ENCODE results near the gene NOB1. TPM values are rescaled to one million over a fixed set of nuclear protein-coding genes. Genes with fewer than 3 reads are reported as not detected.
A peak's percentile ranks its signal among the peaks of the same experiment; 100 is the strongest.

NOB1 gene
- total and polyA plus RNA-seq, 9 of the 15 experiments (the other 6 are each of a cell fraction or from before 2014, with no cell fraction given): 42.4 to 148 (median 116) TPM

GRCh38 chr16:69727916-69728270, 26.8 kb downstream of the NOB1 start (continued):
- TF ChIP-seq FOSL1 (tag; conservative IDR thresholded peaks at IDR 0.05) (0 out of 2 replicates have a peak, but pooled peaks have one; percentile 11), PCBP2 (IDR thresholded peaks at IDR 0.05; ENCODE audit: low read depth, low read length, poor library complexity, severe bottlenecking) (no peak), XRCC5 (IDR thresholded peaks at IDR 0.05; ENCODE audit: low read depth, low read length) (no peak), NFIC (IDR thresholded peaks at IDR 0.05) (peak; percentile 63), PRMT5 (CRISPR knock-in tag; IDR thresholded peaks at IDR 0.05) (no peak), L3MBTL2 (IDR thresholded peaks at IDR 0.05) (peak; percentile 30; the same call in 1 of the 2 replicates), EP400 (IDR thresholded peaks at IDR 0.05) (no peak), ZFP30 (CRISPR knock-in tag; IDR thresholded peaks at IDR 0.05; ENCODE audit: borderline replicate concordance) (no peak), MXI1 (IDR thresholded peaks at IDR 0.05; ENCODE audit: low read depth, low read length) (no peak), CHD1 (IDR thresholded peaks at IDR 0.05; ENCODE audit: low read length) (peak; percentile 4), ATF6 (CRISPR knock-in tag; IDR thresholded peaks at IDR 0.05) (no peak), ZNF354B (CRISPR knock-in tag; IDR thresholded peaks at IDR 0.05) (no peak), PHF20 (IDR thresholded peaks at IDR 0.05; ENCODE audit: partially characterized antibody) (no peak), NBN (IDR thresholded peaks at IDR 0.05; ENCODE audit: low read depth) (no peak)
- TF ChIP-seq, protein P1, sequence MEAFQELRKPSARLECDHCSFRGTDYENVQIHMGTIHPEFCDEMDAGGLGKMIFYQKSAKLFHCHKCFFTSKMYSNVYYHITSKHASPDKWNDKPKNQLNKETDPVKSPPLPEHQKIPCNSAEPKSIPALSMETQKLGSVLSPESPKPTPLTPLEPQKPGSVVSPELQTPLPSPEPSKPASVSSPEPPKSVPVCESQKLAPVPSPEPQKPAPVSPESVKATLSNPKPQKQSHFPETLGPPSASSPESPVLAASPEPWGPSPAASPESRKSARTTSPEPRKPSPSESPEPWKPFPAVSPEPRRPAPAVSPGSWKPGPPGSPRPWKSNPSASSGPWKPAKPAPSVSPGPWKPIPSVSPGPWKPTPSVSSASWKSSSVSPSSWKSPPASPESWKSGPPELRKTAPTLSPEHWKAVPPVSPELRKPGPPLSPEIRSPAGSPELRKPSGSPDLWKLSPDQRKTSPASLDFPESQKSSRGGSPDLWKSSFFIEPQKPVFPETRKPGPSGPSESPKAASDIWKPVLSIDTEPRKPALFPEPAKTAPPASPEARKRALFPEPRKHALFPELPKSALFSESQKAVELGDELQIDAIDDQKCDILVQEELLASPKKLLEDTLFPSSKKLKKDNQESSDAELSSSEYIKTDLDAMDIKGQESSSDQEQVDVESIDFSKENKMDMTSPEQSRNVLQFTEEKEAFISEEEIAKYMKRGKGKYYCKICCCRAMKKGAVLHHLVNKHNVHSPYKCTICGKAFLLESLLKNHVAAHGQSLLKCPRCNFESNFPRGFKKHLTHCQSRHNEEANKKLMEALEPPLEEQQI (IDR thresholded peaks at IDR 0.05): no peak

All from K562 (cell line).